Ovary (tissue), 3 donors: ENCODE data around the gene ROBO4.

Experiments
- CTCF ChIP-seq, 3 donors: fragments of 450-650 bp in 2 of 3; fragments of 200-600 bp in 1 of 3; IDR thresholded peaks; one replicate each; pipeline versions ENCODE4 v1.5.1 to v1.8.0; 2016 to 2022; ENCODE audit warnings: antibody characterized with exemption in 3 of 3, mild to moderate bottlenecking in 1 of 3
- EP300 ChIP-seq: sonication (generic); formaldehyde crosslinking; IDR thresholded peaks from one replicate; pipeline ENCODE4 v1.6.1; 2017; ENCODE audit warnings: antibody characterized with exemption
- donor health status: DM: no; HTN: no; CAD: no.

- no peak for TF ChIP-seq CTCF (IDR thresholded peaks at IDR 0.05)
- TF ChIP-seq EP300 = no peak
Observed at GRCh38 chr11:124920870-124921609, 23.4 kb upstream of the ROBO4 start.
